ENCODE measurements around the gene PROM1. TPM values are rescaled to one million over a fixed set of nuclear protein-coding genes. Genes with fewer than 3 reads are reported as not detected.

The PROM1 gene
- total RNA-seq, 6 donors from 2014 or later, result 1.6 to 43.6 (median 4.3) TPM

DNA sequence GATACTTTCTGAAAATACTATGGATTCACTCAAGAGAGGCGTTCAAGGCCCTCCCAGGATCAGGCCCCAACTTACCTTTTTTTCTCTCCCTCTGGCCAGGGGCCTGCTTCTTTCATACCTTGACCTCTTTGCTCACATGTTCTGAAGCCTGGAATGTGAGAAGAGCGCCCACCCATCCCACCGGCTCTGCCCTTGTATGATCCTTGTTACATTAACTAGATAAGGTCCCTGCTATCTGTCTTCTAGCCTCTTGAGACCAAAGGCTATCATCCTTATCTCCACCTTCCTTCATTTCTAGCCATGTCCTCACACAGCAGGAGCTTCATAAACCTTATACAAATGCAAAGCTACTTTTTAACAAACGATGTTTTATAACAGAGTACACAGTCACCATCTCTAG is 45.9 kb downstream of the PROM1 start:
- ATAC-seq (ENCODE audit: low FRiP score in 2 of 2) (no peak), DNase-seq (no peak)
- H3K9me3 ChIP-seq, result no peaks in the 10 kb centered on the region
- no peak overlapping the region for H3K27ac ChIP-seq
- TF ChIP-seq EP300 (IDR thresholded peaks at IDR 0.05) (no peak), POLR2AphosphoS5 (IDR thresholded peaks at IDR 0.05) (no peak), POLR2A (IDR thresholded peaks at IDR 0.05) (no peak)
- TF ChIP-seq, protein P1, sequence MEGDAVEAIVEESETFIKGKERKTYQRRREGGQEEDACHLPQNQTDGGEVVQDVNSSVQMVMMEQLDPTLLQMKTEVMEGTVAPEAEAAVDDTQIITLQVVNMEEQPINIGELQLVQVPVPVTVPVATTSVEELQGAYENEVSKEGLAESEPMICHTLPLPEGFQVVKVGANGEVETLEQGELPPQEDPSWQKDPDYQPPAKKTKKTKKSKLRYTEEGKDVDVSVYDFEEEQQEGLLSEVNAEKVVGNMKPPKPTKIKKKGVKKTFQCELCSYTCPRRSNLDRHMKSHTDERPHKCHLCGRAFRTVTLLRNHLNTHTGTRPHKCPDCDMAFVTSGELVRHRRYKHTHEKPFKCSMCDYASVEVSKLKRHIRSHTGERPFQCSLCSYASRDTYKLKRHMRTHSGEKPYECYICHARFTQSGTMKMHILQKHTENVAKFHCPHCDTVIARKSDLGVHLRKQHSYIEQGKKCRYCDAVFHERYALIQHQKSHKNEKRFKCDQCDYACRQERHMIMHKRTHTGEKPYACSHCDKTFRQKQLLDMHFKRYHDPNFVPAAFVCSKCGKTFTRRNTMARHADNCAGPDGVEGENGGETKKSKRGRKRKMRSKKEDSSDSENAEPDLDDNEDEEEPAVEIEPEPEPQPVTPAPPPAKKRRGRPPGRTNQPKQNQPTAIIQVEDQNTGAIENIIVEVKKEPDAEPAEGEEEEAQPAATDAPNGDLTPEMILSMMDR (IDR thresholded peaks at IDR 0.05), result no peak
- WGBS, 2 donors, result 94 to 95% methylated on average over 4 of the region's 4 CpGs
- no peaks in the 10 kb centered on the region for H3K36me3 ChIP-seq
- H3K27me3 ChIP-seq, result no peaks in the 10 kb centered on the region
- no peak overlapping the region for H3K4me3 ChIP-seq
- H3K4me1 ChIP-seq, result peaks cover 0 to 8% (median 0%) of the 10 kb centered on the region in 4 donors

DNA sequence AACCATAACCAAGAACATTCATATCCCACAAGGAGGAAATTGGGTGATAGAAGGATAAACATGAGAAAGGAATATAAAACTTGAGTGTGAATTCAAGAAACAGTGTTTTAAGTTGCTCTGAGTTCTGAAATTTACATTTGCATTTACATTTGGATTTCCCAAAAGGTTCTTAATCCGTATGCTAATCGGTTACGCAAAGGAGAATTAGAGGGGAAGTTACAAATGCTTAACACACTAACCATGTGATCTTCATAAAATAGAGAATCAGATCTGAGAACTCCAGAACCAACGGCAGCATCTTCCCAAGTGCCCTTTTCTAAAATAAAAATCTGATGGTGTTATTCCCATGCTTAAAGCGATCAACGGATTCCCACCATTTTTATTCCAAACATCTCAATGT is 48.0 kb downstream of the PROM1 start:
- TF ChIP-seq POLR2AphosphoS5 (IDR thresholded peaks at IDR 0.05) (no peak), EP300 (IDR thresholded peaks at IDR 0.05) (no peak), POLR2A (IDR thresholded peaks at IDR 0.05) (no peak)
- TF ChIP-seq, protein P1 (IDR thresholded peaks at IDR 0.05), result no peak
- H3K4me1 ChIP-seq, result peaks cover 0 to 8% (median 4%) of the 10 kb centered on the region in 4 donors
- H3K4me3 ChIP-seq, result no peak overlapping the region
- H3K27me3 ChIP-seq, result no peaks in the 10 kb centered on the region
- H3K9me3 ChIP-seq, result no peaks in the 10 kb centered on the region
- DNase-seq, result no peak
- no peak overlapping the region for H3K27ac ChIP-seq
- H3K36me3 ChIP-seq, result no peaks in the 10 kb centered on the region
- ATAC-seq (ENCODE audit: low FRiP score in 2 of 2), result no peak
- WGBS, 2 donors, result 81 to 90% methylated on average over 6 of the region's 6 CpGs

DNA sequence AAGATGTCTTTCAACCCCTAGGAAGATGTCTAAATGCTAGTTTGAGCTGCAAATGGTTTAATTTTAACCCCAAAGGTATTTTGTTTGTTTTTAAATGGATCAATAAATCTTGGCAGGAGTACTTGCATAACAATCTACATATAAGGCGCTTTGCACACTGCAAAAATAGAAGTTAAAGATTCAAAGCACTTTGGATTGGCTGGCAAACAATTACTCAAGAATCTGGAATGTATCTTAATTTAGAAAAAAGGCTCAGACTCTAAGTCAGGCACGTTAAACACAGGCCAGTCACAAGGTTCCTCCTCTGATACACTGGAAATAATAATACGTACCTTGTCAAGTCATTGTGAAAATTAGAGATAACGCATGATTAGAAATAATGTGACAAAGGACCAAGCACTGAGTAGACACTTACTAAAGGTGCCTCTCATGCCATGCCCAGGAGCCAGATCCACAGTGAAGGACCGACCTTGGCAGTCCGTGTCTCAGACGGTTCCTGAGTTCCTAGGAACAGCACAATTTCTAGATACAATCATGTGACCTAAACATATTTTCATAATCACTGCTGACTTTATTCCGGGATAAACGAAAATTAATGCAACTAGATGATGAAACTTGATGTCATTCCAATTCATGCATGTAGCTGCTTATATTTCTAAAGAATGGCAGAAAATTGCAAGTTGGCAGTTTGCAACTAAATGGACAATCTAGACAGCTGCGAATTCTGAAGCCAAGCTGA is 49.6 kb downstream of the PROM1 start:
- Histone ChIP-seq H3K4me1 (peaks cover 0 to 8% (median 6%) of the 10 kb centered on the region in 4 donors), H3K9me3 (no peaks in the 10 kb centered on the region), H3K27me3 (no peaks in the 10 kb centered on the region), H3K36me3 (no peaks in the 10 kb centered on the region), H3K27ac (no peak overlapping the region), H3K4me3 (no peak overlapping the region)
- no peak for DNase-seq
- peak in 1 of 2 donors; percentile 26 for ATAC-seq (ENCODE audit: low FRiP score in 2 of 2)
- TF ChIP-seq POLR2A (IDR thresholded peaks at IDR 0.05), result no peak
- 47 to 49% methylated on average over 10 of the region's 10 CpGs for WGBS, 2 donors

DNA sequence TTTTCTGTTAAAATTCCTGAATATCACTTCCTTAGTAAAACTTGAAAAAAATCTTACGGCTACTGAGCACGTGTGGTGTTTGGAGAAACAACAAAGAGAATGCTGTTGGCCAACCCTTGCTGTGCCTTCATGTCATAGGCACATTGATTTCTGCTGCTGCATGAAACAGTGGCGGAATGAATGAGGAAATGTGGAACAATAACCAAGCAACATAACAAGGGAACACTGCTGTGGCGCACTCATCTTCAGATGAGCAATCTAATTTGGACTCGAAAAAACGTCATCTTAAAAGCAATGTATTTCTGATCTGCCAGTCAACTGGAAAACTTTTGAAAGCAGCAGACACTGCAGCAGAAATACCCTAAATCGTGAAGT is 51.4 kb downstream of the PROM1 start:
- Histone ChIP-seq H3K27ac (no peak overlapping the region), H3K9me3 (no peaks in the 10 kb centered on the region), H3K4me1 (peaks cover 0 to 8% (median 6%) of the 10 kb centered on the region in 4 donors), H3K36me3 (no peaks in the 10 kb centered on the region), H3K27me3 (no peaks in the 10 kb centered on the region), H3K4me3 (no peak overlapping the region)
- TF ChIP-seq EP300 (IDR thresholded peaks at IDR 0.05) (no peak), POLR2AphosphoS5 (IDR thresholded peaks at IDR 0.05) (no peak), POLR2A (IDR thresholded peaks at IDR 0.05) (no peak)
- TF ChIP-seq, protein P1 (IDR thresholded peaks at IDR 0.05), result no peak
- DNase-seq (no peak), ATAC-seq (ENCODE audit: low FRiP score in 2 of 2) (no peak)
- 58 to 63% methylated on average over 7 of the region's 7 CpGs for WGBS, 2 donors

DNA sequence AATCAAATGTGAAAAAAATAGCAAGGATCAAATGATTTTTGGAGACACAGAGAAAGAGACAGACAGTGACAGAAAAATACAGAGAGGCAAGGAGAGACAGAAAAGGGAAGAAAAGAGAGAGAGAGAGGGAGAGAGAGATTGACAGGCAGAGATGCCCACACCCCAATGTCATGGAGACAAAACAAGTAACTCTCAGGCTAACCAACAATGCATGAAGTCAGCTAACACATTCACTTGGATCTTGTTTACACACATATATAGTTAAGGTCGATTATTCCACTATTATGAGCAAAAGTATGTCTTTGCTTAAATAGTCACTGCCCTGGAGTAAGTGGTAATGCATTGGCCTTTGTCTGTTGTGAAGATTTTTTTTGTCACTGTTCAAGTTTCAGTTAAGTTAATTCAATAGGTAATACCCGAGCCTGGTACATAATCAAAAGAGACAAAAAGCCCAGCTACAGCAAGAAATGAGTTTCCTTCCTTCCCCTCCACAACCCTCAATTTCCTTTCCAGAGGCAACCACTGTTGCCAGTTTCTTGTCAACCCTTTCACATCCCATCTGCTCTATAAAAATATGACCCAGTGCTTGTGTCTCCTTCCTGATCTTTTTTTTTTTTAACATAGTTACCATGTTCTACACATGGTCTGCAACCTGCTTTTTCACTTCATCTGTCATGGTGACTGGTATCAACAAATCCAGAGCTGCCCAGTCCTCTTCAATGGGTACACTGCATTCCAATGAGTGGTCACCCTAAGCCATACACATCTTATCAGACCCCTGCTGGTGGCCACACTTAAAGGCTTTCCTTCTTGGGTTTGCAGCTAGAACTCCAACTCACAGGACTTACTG is 52.1 kb downstream of the PROM1 start:
- Histone ChIP-seq H3K27ac (no peak overlapping the region), H3K4me3 (no peak overlapping the region), H3K36me3 (no peaks in the 10 kb centered on the region), H3K9me3 (no peaks in the 10 kb centered on the region), H3K27me3 (no peaks in the 10 kb centered on the region), H3K4me1 (peaks cover 0 to 8% (median 6%) of the 10 kb centered on the region in 4 donors)
- 29 to 41% methylated on average over 2 of the region's 2 CpGs for WGBS, 2 donors
- ATAC-seq (ENCODE audit: low FRiP score in 2 of 2), result no peak
- TF ChIP-seq EP300 (IDR thresholded peaks at IDR 0.05) (no peak), POLR2AphosphoS5 (IDR thresholded peaks at IDR 0.05) (no peak), POLR2A (IDR thresholded peaks at IDR 0.05) (no peak)
- TF ChIP-seq, protein P1 (IDR thresholded peaks at IDR 0.05), result no peak
- DNase-seq, result no peak
